GM21619 (cell line): ENCODE measurements around the gene GPD1.
A peak's percentile ranks its signal among the peaks of the same experiment; 100 is the strongest.

Source experiments
- ATAC-seq: cut with Tn5 transposase; IDR thresholded peaks from one replicate; pipeline ENCODE4 v1.9.1; 2021; ENCODE audit not compliant: unreplicated experiment

Gene GPD1

DNA sequence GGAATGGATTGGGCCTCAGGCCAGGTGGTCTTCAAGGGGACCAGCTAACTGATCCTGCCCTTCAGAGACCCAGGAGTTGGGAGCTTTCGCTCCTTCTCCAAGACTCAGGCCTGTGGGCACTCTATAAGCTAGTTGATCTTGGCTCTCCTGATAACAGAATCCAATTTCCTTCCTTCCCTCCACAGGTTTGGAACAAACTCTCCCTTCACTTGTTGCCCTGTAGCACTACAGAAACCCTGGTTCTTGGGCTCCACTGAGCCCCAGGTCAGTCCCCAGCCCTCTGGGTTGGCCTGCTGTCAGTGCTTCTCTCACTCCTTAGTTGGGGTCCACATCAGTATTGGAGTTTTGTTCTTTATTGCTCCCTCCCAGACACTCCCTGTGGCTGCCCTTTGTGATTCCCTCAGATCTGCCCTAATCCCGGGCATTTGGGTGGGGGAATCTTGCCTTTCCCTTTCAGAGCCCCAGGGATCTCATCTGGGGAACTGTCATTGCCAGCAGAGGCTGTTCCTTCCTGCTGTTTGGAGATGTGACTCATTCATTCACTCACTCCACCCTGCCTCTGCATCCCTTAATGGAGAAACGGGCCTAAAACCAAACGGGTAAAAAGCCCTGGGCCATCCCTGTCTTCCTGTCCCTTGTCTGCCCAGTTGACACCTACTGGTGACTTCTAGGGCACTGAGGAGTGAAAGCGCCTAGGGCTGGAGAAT, 4.4 kb upstream of the GPD1 start:
- no peak for ATAC-seq

DNA sequence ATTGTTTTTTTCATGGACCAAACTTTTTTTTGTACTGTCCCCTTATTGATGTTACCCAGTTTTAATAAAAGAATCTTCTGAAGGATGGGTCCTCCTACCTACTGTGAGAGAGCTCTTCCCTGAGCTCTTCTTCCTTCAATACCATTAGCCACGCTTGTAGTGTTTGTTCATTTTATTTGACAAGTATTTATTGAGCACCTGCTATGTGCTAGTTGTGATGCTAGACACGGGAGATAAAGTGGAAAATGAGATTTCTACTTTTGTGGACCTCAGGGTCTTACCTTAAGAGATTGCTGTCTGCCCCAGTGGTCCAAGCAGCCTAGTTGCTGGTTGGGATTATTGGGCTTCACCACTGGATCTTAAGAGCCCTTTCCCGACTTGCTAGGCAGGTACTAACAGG, 3.2 kb upstream of the GPD1 start:
- no peak for ATAC-seq

DNA sequence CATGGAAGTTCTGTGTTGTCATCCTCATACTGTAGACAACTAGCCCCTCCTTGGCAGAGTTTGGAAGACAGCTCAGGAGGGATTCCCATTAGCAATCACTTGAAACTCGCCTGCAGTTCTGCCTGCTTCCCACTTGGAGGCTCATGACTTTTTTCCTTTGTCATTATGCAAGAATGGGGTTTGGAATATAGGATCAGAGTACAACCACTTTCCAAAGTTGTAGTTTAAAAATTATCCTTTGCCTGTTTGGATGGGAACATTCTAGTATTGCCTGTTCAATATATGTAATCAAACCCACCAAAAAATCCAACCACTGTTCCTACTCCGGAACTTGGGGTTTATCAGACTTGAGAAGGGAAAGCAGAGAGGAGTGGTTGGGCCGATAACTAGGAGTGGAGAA, 2.1 kb upstream of the GPD1 start:
- ATAC-seq, result no peak

DNA sequence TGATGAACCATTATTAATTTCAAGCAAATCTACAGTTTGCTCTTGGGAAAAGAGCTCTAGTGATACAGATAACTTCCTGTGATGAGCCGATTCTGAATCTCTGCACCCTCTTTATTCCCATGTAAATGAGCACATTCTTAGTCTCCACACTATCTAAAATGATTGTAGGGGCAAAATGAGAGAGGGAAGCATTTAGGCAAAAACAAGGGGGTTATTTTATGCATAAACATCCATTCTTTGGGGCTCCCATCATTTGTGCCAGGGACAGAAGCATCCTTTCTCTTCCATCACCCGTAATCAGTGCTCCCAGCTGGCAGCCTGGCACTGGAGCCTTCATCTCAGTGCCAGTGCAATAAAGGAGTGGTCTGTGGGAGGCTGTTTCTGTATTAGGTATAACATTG, 1.7 kb upstream of the GPD1 start:
- ATAC-seq, result no peak

DNA sequence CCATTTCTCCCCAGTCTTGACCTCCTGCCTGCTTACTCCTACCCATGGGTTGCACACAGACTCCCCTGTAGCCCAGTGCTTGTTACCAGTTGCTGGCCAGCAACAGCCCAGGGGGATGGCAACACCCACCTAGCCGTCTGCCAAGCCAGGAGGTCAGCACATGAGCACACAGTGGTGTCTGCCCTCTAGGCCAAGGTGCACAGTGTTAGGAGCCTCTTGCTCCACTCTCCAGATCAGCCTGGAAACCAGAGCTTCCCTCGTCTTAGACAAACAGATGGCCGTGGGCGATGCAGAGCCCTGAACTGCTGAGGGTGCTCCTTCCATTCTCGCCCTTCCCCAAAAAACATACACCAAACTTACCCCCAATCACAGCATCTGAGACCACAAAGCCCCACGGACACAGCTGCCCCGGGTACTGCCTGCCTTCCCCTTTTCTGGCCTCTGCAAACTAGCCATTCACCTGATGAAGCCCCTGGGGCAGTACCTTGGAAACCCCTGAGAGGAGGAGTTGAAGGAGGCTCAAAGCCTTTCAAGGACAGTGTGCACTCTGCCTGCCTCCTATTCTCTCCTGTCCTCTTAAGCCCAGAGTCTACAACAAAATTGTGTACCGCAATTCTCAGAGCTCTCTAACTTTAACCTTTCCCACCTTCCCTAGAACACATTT, 1.0 kb upstream of the GPD1 start:
- ATAC-seq, result no peak

DNA sequence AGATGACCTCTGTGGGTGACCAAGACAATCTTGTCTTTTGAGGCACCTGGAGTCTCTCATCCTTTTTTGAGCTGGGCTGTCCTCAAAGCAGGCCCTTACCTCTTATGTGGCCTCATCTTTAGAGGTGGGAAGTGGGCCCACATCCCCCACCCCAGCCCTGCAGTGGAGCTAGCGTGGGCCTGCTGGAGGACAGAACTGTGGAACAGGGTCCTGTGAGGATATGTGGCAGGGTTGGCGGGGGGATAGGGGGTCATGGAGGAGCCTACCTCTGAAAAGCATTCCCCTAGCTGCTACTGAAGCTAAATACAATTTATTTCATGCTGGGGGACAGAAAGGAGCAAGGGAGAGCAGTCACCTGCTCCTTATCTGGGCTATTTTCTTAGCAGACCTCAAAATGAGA, 457 bp upstream of the GPD1 start:
- ATAC-seq, result no peak

DNA sequence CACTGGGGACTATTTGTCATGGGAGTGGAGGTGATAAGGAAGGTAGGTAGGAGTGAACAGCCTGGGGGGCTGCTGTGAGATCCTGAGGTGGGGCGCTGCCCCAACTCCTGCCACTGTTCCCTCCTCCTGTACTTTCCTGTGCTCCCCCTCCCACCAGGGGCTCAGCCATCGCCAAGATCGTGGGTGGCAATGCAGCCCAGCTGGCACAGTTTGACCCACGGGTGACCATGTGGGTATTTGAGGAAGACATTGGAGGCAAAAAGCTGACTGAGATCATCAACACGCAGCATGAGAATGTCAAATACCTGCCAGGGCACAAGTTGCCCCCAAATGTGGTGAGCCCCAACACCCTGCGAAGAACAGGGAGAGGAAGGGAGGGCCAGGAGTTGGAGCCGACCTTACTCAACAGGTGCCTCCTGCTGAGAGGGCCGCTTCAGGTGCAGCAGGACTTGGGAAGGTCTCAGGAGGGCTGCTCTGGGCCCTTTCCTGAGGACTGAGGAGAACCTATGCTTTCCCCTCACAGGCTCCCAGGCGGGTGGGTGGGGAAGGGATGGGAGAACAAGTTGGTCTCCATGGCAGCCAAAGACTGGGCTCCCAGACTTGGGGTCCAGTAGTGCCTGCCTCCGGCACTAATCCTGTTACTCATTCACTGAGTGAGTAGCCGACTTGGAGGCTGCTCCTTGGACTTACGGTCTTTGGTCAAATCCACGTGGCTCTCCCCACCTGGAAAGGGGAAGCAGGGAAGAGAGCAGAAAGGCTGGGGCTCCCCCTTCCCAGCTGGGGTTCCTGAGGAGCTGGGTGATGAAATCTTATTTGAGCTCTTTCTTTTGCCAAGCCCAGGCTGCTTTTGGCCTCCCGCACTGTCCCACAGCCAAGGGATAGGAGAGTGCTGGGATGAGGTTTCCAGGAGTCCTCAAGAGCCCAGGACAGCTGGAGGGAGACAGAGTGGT, 884 bp downstream of the GPD1 start:
- no peak for ATAC-seq

DNA sequence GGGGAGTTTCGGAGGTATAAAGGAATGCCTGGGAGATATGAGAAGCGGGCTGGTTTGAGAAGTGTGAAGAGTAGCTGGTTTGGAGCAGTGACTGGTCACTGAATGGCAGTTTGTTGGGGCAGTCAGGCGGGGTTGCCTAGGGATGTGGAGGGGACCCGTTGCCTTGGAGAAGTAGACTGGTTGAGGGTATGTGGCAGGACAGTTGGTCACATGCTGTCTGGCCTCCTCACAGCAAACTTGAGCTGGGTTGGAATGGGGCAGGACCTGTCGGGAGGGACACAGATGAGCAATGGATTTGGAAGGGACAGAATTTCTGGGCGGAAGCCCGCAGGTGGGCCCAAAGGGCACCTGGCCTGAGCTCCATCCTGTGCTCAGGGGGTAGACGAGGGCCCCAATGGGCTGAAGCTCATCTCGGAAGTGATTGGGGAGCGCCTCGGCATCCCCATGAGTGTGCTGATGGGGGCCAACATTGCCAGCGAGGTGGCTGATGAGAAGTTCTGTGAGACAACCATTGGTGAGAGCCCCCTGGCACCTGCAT, 2.2 kb downstream of the GPD1 start:
- no peak for ATAC-seq

DNA sequence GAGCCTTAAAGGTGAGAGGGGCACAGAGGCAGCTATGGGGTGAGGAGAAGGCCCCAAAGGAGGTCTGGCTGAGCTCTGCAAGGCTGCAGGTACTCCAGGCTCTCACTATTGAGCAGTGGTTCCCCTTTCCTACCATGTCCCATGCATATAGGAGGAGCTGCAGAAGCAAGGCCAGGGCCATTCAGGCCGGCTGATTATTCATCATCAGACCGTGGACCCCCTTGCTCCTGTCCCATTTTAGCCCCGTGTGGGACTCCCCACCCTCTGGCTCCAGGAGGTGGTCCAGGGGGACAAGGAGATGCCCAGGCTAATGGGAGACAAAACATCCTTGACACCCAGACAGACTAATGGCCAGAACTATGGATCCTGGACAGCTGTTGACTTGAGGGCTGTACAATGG, 3.1 kb downstream of the GPD1 start:
- ATAC-seq, result no peak

DNA sequence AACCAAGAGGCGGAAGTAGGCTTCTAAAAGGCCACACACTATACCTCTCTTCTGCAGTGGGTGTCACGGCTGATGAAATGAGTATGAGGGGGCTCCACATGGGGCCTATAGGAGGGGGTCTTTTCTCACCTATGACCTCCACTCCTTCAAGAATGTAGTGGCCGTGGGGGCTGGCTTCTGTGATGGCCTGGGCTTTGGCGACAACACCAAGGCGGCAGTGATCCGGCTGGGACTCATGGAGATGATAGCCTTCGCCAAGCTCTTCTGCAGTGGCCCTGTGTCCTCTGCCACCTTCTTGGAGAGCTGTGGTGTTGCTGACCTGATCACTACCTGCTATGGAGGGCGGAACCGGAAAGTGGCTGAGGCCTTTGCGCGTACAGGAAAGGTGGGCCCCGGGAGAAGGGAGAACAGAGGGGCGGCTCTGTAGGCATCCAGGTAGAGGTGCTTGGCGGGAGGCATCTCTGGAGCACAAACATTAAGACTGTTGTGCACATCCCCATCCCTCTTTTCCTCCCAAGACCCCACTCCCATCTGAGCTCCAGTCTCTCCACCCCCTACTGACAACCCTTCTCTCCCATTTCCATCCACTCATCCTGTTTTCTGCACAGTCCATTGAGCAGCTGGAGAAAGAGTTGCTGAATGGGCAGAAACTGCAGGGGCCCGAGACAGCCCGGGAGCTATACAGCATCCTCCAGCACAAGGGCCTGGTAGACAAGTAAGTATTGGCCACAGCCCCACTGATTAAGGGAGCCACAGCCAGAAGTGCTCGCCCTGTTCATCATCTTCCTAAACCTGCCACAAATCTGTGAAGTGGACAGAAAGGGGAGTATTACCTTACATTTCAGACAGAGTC, 3.8 kb downstream of the GPD1 start:
- no peak for ATAC-seq

DNA sequence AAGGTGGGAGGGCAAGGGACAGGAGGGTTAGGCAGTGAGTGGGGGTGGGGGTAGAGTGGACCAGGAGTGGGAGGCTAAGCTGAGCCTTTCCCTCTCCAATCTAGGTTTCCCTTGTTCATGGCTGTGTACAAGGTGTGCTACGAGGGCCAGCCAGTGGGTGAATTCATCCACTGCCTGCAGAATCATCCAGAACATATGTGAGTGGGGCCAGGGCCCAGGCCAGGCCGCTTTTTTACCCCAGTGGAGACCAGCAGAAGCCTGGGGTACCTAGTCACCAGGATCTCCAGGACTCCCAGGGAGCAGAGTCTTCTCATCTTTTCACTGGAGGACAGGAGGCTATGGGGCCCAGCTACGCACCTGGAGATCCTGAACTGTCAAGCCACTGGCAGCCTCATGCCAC, 5.5 kb downstream of the GPD1 start:
- ATAC-seq, result no peak

DNA sequence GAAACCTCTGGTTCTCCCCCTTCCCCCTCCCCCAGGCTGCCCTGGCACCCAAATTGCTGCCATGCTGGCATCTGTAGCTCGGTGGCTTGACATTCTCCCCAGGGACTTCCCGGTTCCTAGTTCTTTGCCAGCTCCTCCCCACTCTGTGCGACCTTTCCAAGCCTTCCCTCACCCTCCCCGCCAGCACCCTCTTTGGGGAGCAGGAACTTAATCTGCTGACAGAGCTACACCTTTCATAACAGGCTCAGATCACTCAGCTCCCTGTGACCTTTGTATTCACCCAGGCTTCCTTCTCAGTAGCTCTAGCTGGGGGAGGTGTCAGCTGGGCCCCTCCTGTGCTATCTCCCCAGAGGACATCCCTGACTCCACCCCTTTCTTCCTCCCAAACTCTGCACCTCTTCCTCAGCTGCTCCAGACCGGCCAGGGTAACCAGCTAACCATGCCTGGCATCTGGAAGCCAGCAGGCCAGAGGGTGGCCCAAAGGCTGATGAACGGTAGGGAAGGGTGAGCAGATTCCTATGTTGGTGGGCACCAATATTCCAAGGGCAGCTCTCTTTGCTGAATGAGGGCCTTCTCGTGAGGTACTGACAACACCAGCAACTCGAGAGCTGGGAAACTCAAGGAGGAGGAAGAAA, 6.4 kb downstream of the GPD1 start:
- no peak for ATAC-seq

DNA sequence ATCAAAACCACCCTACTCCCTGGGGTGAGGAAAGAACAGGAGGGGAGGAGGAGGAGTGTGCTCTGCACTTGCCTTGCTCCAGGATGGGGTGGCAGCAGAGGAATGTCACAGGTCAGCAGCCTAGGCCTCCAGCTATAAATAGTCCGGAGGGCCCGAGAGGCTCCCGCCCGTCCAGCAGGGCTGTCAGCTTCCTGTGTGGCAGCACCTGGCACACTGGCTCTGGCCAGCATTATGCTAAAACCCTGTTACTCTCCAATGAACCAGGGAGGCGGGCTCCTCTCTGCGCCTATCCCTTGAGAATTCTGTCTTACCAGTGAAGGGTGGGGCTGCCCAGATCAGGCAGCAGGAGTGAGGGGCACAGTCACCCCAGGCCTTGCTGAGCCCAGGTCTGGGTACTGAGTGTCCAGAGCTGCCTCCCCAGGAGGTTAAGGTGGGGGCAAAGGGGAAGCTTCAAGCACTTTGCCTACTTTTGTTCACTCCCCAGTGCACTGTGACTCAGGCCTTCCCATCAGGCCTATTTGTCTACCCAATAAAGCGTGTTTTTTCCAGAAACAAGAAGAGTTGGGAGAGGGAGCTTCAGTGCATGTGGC, 7.0 kb downstream of the GPD1 start:
- ATAC-seq, result no peak

DNA sequence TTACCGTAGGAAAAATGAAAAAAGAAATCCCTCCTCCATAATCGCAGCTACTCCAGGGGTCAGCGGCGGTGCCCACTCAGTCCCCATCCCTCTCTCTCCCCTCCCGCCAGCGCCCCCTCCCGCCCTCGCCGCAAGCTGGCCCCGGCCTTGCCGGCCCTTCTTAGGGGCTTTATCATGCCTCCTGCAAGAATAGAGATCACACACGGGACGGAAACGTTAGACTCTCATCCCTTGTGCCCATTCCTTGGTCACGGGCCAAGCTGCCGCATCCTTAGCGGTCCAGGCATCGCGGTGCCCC, 7.5 kb downstream of the GPD1 start:
- peak; percentile 1 for ATAC-seq

DNA sequence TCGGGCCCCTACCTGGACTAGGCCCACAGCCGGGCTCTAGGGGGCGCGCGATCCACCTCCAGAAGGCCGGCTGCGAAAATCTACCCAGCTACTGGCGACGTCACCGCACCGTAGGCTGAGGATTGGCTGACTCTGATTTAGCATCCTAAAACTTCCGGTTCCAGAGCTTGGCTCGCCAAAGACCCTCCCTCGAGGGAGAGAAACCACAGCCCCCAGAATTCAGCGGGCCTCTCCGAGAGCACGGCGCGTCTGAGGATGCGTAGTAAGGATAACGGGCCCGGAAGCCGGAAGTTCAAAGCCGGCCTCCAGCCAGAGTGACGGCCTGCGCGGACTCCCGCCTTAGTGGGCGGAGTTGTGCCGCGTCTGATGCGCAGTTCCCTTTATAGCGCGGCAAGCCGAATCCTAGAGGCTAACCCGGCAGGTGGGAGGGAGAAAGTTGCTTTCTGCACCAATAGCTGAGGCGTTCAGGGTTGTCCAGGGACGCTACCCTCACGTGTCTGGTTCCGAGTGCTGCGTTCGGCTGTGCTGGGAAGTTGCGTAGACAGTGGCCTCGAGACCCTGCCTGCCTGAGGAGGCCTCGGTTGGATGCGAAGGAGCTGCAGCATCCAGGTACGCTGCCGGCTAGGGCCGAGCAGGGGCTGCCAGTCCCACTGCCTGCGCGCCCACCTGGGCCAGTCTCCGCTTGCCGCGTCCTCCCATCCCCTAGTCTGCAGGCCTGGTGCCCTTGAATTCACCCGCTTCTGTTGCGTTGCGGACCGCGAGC, 8.1 kb downstream of the GPD1 start, which contains the start of gene COX14:
TSS of gene COX14 (plus strand) at position 544 of the 763 bp plus-strand sequence. CDS start 7,808 bp downstream, outside the sequence.
- peak; percentile 75 for ATAC-seq

DNA sequence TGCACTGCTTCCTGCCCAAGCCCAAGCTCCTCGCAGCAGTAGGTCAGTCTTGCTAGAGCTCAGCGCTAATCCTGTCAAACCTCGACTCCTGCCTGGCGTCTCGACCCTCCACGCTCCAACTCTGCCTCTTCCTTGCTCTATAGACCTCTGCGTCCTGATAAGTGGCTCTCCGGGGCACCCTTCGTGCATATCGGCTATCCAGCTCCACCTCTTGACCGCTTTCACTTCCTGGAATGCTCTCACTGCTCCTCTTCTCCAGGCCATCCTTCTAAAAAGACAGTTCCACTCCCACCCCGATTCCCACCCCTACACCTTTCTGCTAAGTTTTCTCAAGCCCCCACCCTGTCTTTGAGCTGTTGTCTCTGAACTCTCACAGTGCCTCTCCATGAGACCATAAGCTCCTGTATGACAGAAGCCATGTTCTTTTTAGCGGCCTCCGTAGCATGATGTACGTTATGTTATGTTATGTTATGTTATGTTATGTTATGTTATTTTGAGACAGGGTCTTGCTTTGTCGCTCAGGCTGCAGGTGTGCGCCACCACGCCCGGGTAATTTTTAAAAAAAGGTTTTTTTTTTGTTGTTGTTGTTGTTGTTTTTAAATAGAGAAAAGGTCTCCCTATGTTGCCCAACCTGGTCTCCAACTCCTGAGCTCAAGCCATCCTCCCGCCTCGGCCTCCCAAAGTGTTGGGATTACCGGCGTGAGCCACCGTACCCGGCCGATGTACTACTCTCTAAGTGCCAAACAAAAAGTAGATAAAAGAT, 8.8 kb downstream of the GPD1 start:
- peak; percentile 4 for ATAC-seq

DNA sequence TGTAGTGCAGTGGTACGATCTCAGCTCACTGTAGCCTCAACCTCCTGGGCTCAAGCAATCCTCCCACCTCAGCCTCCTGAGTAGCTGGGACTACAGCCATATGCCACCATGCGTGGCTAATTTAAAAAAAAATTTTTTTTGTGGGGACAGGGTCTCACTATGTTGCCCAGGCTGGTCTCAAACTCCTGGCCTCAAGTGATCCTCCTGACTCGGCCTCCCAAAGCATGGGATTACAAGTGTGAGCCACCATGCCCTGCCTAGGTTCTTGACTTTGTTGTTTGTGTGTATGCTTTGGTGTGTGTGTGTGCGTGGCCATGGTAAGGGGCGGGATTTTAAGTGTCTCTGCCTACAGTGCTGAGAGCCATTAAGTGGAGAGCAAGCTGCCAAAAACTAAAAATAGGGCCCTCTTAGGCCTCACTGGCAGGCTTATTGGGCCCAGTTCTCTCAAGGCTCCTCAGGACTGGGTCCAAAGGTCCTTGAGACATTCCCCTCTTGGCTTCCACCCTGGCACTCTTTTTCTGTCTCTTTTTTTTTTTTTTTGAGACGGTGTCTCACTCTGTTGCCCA, 13.3 kb downstream of the GPD1 start:
- no peak for ATAC-seq

DNA sequence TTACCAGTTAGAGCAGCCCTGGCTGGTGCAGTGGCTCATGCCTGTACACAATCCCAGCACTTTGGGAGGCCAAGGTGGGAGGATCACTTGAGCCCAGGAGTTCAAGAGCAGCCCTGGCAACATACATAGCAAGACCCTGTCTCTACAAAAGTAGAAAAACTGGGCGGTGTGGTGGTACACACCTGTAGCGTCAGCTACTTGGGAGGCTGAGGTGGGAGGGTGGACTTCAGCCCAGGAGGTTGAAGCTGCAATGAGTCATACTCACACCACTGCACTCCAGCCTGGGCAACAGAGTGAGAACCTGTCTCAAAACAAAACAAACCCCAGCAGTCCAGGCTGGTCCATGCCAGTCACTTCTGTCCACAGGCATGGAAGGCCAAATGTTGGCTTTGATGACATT, 15.6 kb downstream of the GPD1 start:
- ATAC-seq, result no peak
